Stomach smooth muscle (tissue), 2 donors: ENCODE data around the gene DYNLRB2.

Experiments
- H3K27ac ChIP-seq: one replicate; pipeline ENCODE4 v1.7.0; 2013; ENCODE audit warnings: mild to moderate bottlenecking, low read length, inconsistent platforms
- H3K27me3 ChIP-seq, 2 donors: one replicate each; pipeline ENCODE4 v1.7.0; 2013; ENCODE audit warnings: low read length in 2 of 2; ENCODE audit not compliant: insufficient read depth in 2 of 2, control insufficient read depth in 1 of 2
- H3K36me3 ChIP-seq, 2 donors: one replicate each; pipeline ENCODE4 v1.7.0; 2013; ENCODE audit warnings: low read length in 2 of 2; ENCODE audit not compliant: control insufficient read depth in 2 of 2, insufficient read depth in 2 of 2
- H3K4me1 ChIP-seq: one replicate; pipeline ENCODE4 v1.7.0; 2013; ENCODE audit warnings: low read length; ENCODE audit not compliant: control insufficient read depth, insufficient read depth
- H3K4me3 ChIP-seq, 2 donors: one replicate each; pipeline ENCODE4 v1.7.0; 2013; ENCODE audit warnings: low read length in 2 of 2
- H3K9ac ChIP-seq, 2 donors: one replicate each; pipeline ENCODE4 v1.7.0; 2013; ENCODE audit warnings: low read length in 2 of 2, mild to moderate bottlenecking in 1 of 2
- H3K9me3 ChIP-seq, 2 donors: one replicate each; pipeline ENCODE4 v1.7.0; 2013; ENCODE audit warnings: low read length in 2 of 2; ENCODE audit not compliant: control insufficient read depth in 2 of 2
- donor health status: healthy.
- donor health status: Pancreatic carcinoma.

DYNLRB2 gene

DNA sequence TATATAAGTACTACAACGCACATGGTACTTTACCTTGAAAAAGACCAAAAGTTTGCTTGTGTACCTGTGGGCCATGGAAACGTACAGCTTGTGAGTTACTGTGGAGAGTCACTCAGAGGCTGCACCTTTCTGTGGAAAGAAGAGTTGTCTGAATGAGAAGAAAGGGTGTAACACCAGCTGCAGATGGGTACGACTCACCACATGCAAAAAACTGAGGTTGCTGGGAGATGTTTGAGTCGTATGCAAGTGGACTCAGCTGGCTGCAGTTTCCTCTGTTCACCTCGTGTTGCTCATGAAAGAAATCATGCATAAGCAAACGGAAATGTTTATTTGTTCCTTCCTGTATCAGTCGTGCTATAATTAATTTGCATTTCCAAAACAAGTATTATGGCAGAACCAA, 22.4 kb upstream of the DYNLRB2 start:
- Histone ChIP-seq H3K36me3 (no peaks in the 10 kb centered on the region), H3K4me1 (no peaks in the 10 kb centered on the region), H3K9me3 (no peaks in the 10 kb centered on the region), H3K27me3 (peaks cover 4% of the 10 kb centered on the region in 2 donors), H3K27ac (no peak overlapping the region), H3K4me3 (no peak overlapping the region), H3K9ac (no peak overlapping the region)

DNA sequence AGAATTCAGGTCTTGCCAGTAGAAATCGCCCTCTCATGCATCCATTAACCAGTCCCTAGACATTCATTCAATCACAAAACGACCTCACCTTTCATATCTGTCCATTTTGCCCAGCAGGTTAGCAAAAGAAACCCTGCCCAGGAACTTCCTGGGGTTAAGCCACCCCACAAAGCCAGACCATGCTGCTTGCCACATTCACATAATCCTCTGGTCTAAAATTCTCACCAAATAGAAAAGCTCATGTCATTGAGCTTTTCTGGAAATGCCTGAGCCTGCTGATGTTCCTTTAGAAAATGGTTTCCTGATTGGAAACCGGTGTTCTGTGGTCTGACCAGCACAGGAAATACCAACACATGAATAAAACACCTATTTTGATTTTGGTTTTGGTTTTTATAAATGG, 21.6 kb upstream of the DYNLRB2 start:
- H3K9ac ChIP-seq: no peak overlapping the region
- H3K27me3 ChIP-seq: peaks cover 4% of the 10 kb centered on the region in 2 donors
- H3K27ac ChIP-seq: no peak overlapping the region
- no peaks in the 10 kb centered on the region for H3K4me1 ChIP-seq
- H3K4me3 ChIP-seq: no peak overlapping the region
- no peaks in the 10 kb centered on the region for H3K36me3 ChIP-seq
- H3K9me3 ChIP-seq: no peaks in the 10 kb centered on the region

DNA sequence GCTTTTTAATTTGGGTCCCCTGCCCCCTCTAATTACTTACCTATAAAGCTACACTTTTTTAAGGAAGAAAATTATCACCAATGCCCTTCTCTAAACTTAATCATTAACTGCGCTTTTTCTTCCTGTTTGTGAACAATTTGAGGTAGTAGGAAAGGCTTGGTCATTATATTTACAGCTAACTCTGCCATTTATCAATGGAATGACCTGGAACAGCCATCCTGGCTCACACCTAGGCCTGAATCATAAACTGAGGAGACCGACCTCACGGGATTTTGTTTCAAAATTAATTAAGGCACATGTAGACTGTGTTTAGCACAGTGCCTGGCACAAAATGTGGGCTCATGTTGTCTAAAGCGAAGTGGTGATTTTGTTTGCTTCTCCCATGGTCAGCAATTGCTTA, 15.4 kb upstream of the DYNLRB2 start:
- H3K4me3 ChIP-seq: no peak overlapping the region
- H3K9me3 ChIP-seq: no peaks in the 10 kb centered on the region
- peaks cover 0 to 3% of the 10 kb centered on the region in 2 donors for H3K27me3 ChIP-seq
- H3K27ac ChIP-seq: no peak overlapping the region
- H3K36me3 ChIP-seq: no peaks in the 10 kb centered on the region
- no peaks in the 10 kb centered on the region for H3K4me1 ChIP-seq
- no peak overlapping the region for H3K9ac ChIP-seq

DNA sequence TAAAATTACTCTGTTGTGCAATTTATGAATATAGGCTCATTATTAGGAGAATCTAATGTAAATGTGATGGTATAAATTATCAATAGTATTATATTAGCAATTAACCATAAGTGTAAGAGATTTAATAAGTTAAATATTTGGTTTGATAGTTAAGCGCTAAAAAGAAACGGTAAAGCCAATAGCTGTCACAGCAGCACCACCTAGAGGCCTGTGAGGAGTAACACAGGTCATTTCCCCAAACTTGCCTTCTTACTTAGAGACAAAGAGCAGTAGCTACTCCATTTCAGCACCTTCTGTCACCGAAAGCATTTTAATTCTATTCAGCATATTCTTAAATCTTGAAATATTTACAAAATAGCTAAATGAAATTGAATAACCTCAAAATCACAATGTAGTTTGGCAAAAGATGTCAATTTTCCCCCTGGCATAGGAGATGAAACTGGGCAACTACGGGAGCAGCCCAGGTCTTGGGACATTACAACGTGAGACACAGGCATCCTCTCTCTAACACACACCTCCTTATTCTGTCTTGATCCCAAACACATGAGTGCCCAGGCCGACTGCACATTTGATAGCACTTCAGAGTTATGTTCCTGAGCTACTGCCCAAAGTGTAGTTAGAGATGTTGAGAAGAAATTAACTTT, 14.3 kb upstream of the DYNLRB2 start:
- Histone ChIP-seq H3K27me3 (peaks cover 0 to 3% of the 10 kb centered on the region in 2 donors), H3K9ac (no peak overlapping the region), H3K36me3 (no peaks in the 10 kb centered on the region), H3K4me3 (no peak overlapping the region), H3K27ac (no peak overlapping the region), H3K4me1 (no peaks in the 10 kb centered on the region), H3K9me3 (no peaks in the 10 kb centered on the region)

DNA sequence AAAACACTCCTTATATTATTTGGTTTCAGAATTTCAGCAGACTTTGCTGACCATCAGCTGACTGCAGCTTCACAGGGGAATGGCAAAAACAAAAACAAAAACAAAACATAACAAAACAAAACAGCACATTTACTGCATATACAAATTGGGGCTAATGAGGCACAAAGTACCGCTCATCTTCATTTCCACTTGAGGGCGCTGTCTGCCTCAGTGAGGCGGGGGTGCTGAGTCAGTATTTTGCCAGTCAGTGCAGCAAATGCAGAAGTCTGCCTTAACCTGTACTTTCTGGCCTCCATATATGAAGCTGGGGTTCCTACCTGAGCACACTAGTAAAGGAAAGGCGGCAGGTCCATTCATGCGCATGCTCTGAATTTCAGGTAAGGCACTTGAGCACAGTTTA, 13.5 kb upstream of the DYNLRB2 start:
- Histone ChIP-seq H3K4me3 (no peak overlapping the region), H3K27me3 (peaks cover 0 to 3% of the 10 kb centered on the region in 2 donors), H3K9me3 (no peaks in the 10 kb centered on the region), H3K9ac (no peak overlapping the region), H3K4me1 (no peaks in the 10 kb centered on the region), H3K27ac (no peak overlapping the region), H3K36me3 (no peaks in the 10 kb centered on the region)

DNA sequence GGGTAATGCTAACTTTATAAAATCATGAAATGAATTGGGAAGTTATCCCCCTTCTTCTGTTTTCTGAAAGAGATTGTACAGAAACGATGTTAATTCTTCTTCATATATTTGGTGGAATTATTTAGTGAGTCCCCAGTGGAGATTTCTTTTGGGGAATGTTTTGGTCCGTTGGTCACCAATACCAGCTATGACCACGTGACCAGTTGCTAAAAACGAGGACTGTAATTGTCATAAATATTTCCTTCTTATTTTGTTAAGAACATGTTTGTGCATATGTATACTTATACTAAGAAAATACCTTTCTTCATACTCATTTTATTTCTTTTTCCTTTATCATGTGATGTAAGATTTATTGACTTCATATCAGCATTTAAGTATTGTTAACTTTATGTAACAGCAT, 10.3 kb upstream of the DYNLRB2 start:
- no peak overlapping the region for H3K4me3 ChIP-seq
- H3K9me3 ChIP-seq: no peaks in the 10 kb centered on the region
- H3K36me3 ChIP-seq: no peaks in the 10 kb centered on the region
- H3K27ac ChIP-seq: no peak overlapping the region
- H3K9ac ChIP-seq: no peak overlapping the region
- peaks cover 0 to 8% of the 10 kb centered on the region in 2 donors for H3K27me3 ChIP-seq
- H3K4me1 ChIP-seq: no peaks in the 10 kb centered on the region

DNA sequence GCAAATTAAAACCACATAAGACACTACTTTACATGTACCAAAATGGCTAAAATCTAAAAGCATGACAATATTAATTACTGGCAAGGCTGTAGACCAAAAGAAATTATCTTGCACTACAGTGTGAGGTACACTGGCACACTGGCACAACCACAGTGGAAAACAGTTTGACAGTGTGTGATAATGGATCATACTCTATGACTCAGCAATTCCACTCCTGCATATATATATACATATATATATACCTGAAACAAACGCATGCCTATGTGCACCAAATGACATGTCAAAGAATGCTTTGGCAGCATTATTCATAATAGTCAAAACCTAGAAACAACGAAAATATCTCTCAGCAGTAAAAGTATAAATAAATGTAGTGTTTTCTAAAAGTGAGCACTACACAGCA, 4.6 kb upstream of the DYNLRB2 start:
- Histone ChIP-seq H3K9me3 (no peaks in the 10 kb centered on the region), H3K4me1 (no peaks in the 10 kb centered on the region), H3K9ac (no peak overlapping the region), H3K36me3 (no peaks in the 10 kb centered on the region), H3K27ac (no peak overlapping the region), H3K4me3 (no peak overlapping the region), H3K27me3 (peaks cover 0 to 5% of the 10 kb centered on the region in 2 donors)

DNA sequence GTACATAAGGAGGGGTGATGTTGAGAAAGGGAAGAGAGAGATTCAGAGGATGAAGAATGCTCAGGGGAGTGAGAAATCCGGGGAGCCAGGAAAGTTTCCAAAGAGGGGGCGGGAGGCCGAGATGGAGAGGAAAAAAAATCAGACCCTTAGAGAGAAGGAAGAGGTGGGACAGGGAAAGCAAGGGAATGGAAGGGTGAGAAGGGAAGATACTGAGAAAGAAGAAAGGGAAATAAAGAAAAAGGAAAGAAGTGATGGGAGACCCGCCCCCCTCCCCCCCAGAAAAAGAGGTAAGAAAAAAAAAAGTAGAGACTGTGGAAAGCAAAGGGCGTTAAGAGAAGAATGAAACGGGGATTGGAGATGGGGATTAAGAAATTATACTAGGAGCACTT, 507 bp downstream of the DYNLRB2 start:
- Histone ChIP-seq H3K27ac (no peak overlapping the region), H3K9ac (peak overlapping the region; percentile 55 to 67), H3K4me1 (no peaks in the 10 kb centered on the region), H3K36me3 (no peaks in the 10 kb centered on the region), H3K4me3 (peak overlapping the region; percentile 85 to 97), H3K27me3 (no peaks in the 10 kb centered on the region), H3K9me3 (no peaks in the 10 kb centered on the region)

DNA sequence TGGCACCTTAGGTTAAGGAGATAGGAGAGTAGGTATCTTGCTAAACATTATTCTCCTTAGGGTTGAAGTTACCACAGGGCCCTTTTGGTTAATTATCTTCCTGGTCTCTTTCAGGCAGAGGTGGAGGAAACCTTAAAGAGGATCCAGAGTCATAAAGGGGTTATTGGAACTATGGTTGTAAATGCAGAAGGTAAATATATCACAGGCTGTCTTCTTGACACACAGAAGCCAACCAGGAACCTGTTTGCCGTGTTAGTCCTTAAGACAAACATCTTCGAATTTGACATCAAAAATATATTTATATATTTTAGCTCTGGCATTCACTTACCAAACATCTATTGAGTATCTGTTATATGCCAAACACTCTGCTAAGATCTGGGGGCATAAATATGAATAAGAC, 2.4 kb downstream of the DYNLRB2 start:
- Histone ChIP-seq H3K4me3 (no peak overlapping the region), H3K9ac (no peak overlapping the region), H3K4me1 (no peaks in the 10 kb centered on the region), H3K36me3 (no peaks in the 10 kb centered on the region), H3K9me3 (no peaks in the 10 kb centered on the region), H3K27ac (no peak overlapping the region), H3K27me3 (no peaks in the 10 kb centered on the region)

DNA sequence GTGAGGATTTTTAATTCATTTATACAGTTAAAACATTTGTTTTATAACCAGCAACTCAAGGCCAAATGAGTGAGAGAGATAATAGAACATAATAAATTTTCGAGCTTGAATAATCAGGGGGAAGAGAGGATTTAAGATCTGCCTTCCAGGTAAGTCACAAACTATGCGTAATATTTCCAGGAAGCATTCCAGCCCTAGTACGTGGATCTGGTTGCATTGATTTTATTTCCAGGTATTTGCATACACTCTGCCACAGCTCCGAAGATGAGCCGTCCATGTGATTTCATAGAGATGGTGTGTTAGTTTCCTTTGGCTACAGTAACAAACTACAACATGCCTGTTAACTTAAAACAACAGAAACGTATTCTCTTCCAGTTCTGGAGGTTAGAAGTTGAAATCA, 3.5 kb downstream of the DYNLRB2 start:
- no peak overlapping the region for H3K27ac ChIP-seq
- no peaks in the 10 kb centered on the region for H3K4me1 ChIP-seq
- no peak overlapping the region for H3K9ac ChIP-seq
- H3K36me3 ChIP-seq: no peaks in the 10 kb centered on the region
- no peaks in the 10 kb centered on the region for H3K9me3 ChIP-seq
- H3K27me3 ChIP-seq: no peaks in the 10 kb centered on the region
- no peak overlapping the region for H3K4me3 ChIP-seq

DNA sequence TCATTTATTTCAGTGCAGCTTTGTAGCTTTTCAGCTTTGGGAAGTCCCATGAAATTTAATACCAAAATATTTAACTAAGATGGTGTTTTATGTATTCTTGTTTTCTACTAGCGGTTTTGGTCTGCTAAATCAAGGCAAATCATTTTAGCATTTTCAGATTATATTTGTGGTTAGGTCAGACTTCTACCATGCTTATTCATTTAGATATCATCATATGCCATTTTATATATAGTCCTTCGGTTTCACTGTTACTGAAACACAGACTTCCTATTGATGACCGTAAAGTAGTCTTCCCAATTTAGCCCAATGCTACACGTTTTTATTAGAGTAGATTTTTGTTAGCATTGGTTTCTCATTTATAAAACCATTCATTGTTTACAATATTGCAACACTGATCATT, 5.5 kb downstream of the DYNLRB2 start:
- Histone ChIP-seq H3K9ac (no peak overlapping the region), H3K36me3 (no peaks in the 10 kb centered on the region), H3K27ac (no peak overlapping the region), H3K9me3 (no peaks in the 10 kb centered on the region), H3K27me3 (no peaks in the 10 kb centered on the region), H3K4me3 (no peak overlapping the region), H3K4me1 (no peaks in the 10 kb centered on the region)
